MCF 10A (cell line): Measurements from ENCODE around the gene MED14. TPM values are rescaled to one million over a fixed set of nuclear protein-coding genes. Genes with fewer than 3 reads are reported as not detected.

ENCODE experiments used
- BruUV-seq: library from RNA; stranded (reverse); fragments of 400-500 nt; replicated peaks from 2 replicates; lab custom pipeline; 2021; lab: Mats Ljungman, UMichigan
- CTCF ChIA-PET: fragments of 300-600 bp; sonication (Branson Sonifier 250); formaldehyde crosslinking; extraction: SDS; loops from one replicate; lab custom pipeline; 2021; ENCODE audit warnings: antibody characterized with exemption, inconsistent platforms; lab: Yijun Ruan, JAX
- POLR2A ChIA-PET: fragments of 300-600, 350-650 bp; sonication (Branson Sonifier 250); formaldehyde crosslinking; extraction: SDS; loops from one replicate; lab custom pipeline; 2020; ENCODE audit warnings: antibody characterized with exemption, inconsistent platforms; lab: Yijun Ruan, JAX
- DNase-seq: peaks from one replicate; pipeline ENCODE4 v3.0.0-alpha.2; 2018; ENCODE audit not compliant: unreplicated experiment
- H3K27ac Mint-ChIP-seq: one replicate; pipeline ENCODE4 v1.8.0; 2022; ENCODE audit warnings: mild to moderate bottlenecking, low read depth, mixed read lengths; ENCODE audit not compliant: unreplicated experiment
- H3K27me3 Mint-ChIP-seq: one replicate; pipeline ENCODE4 v1.8.0; 2022; ENCODE audit warnings: mixed read lengths; ENCODE audit not compliant: insufficient read depth, unreplicated experiment
- H3K36me3 Mint-ChIP-seq: one replicate; pipeline ENCODE4 v1.8.0; 2022; ENCODE audit warnings: mild to moderate bottlenecking, moderate library complexity, mixed read lengths; ENCODE audit not compliant: insufficient read depth, unreplicated experiment
- H3K4me1 Mint-ChIP-seq: one replicate; pipeline ENCODE4 v1.8.0; 2022; ENCODE audit warnings: mixed read lengths; ENCODE audit not compliant: insufficient read depth, unreplicated experiment
- H3K4me3 Mint-ChIP-seq: one replicate; pipeline ENCODE4 v1.8.0; 2022; ENCODE audit warnings: mild to moderate bottlenecking, moderate library complexity, mixed read lengths; ENCODE audit not compliant: unreplicated experiment
- H3K9me3 Mint-ChIP-seq: one replicate; pipeline ENCODE4 v1.8.0; 2022; ENCODE audit warnings: mixed read lengths; ENCODE audit not compliant: unreplicated experiment
- intact Hi-C: fragments of 100-400 bp; cut with micrococcal nuclease; formaldehyde crosslinking; loops from 2 replicates; pipeline ENCODE4 v1.14.1; 2022
- total RNA-seq: library from RNA; stranded (reverse); gene quantifications from 2 replicates; pipeline ENCODE4 v1.2.3, GENCODE V29; 2022
- TF ChIP-seq, protein P1 (sequence below): fragments of 200-600 bp; IDR thresholded peaks from one replicate; pipeline ENCODE4 v1.8.0; 2022; ENCODE audit warnings: antibody characterized with exemption, mild to moderate bottlenecking; ENCODE audit not compliant: unreplicated experiment

Gene MED14
- total RNA-seq, 1 experiment from 2014 or later, result 36.4 TPM

GRCh38 chrX:40653535-40653934 is 81.8 kb downstream of the MED14 start:
- no peak overlapping the region for H3K27ac Mint-ChIP-seq
- BruUV-seq, result no TSS peak

DNA sequence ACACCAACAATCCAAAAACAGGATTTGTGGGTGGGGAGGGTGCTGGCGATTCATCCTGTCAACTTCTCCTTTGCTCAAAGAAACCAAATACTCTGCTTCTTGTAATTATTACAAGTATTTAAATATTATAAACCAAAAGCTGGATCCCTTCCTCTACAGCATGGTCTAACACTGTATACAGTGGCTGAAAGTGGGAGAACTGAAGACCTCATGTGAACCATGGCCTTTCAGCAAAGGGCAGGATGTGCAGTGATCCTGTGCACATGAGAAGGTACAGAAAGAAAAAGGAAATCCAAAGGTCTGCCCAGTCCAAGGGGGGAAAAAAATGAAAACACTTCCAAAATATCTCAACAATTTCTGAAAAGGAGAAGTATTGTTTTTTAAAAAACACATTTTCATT is 82.7 kb downstream of the MED14 start:
- intact Hi-C loops, result no loop called here
- no peak for DNase-seq
- H3K4me1 Mint-ChIP-seq, result no peaks in the 10 kb centered on the region
- TF ChIP-seq, protein P1, sequence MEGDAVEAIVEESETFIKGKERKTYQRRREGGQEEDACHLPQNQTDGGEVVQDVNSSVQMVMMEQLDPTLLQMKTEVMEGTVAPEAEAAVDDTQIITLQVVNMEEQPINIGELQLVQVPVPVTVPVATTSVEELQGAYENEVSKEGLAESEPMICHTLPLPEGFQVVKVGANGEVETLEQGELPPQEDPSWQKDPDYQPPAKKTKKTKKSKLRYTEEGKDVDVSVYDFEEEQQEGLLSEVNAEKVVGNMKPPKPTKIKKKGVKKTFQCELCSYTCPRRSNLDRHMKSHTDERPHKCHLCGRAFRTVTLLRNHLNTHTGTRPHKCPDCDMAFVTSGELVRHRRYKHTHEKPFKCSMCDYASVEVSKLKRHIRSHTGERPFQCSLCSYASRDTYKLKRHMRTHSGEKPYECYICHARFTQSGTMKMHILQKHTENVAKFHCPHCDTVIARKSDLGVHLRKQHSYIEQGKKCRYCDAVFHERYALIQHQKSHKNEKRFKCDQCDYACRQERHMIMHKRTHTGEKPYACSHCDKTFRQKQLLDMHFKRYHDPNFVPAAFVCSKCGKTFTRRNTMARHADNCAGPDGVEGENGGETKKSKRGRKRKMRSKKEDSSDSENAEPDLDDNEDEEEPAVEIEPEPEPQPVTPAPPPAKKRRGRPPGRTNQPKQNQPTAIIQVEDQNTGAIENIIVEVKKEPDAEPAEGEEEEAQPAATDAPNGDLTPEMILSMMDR, result no peak
- H3K9me3 Mint-ChIP-seq, result no peaks in the 10 kb centered on the region
- peaks cover 20% of the 10 kb centered on the region for H3K36me3 Mint-ChIP-seq
- no peak overlapping the region for H3K27ac Mint-ChIP-seq
- POLR2A ChIA-PET, result no interaction called here
- no peak overlapping the region for H3K4me3 Mint-ChIP-seq
- BruUV-seq, result no TSS peak
- CTCF ChIA-PET, result interaction anchor here (0.6 to 8.0 kb wide), 12 partner anchors 9 to 728 kb away, joined by 4 to 51 read pairs (median 6); no protein-coding TSS in a partner anchor
- peaks cover 17% of the 10 kb centered on the region for H3K27me3 Mint-ChIP-seq

More at GRCh38 chrX:40653535-40653934, 81.8 kb downstream of the MED14 start:
- TF ChIP-seq, protein P1, result no peak
- intact Hi-C loops, result no loop called here
- Mint-ChIP-seq H3K36me3 (peaks cover 22% of the 10 kb centered on the region), H3K4me3 (no peak overlapping the region), H3K4me1 (no peaks in the 10 kb centered on the region), H3K27me3 (peaks cover 17% of the 10 kb centered on the region), H3K9me3 (no peaks in the 10 kb centered on the region)
- CTCF ChIA-PET, result interaction anchor here (3.4 to 8.0 kb wide), 2 partner anchors 140 to 462 kb away, joined by 21 to 51 read pairs; no protein-coding TSS in a partner anchor
- POLR2A ChIA-PET, result no interaction called here
- DNase-seq, result no peak

DNA sequence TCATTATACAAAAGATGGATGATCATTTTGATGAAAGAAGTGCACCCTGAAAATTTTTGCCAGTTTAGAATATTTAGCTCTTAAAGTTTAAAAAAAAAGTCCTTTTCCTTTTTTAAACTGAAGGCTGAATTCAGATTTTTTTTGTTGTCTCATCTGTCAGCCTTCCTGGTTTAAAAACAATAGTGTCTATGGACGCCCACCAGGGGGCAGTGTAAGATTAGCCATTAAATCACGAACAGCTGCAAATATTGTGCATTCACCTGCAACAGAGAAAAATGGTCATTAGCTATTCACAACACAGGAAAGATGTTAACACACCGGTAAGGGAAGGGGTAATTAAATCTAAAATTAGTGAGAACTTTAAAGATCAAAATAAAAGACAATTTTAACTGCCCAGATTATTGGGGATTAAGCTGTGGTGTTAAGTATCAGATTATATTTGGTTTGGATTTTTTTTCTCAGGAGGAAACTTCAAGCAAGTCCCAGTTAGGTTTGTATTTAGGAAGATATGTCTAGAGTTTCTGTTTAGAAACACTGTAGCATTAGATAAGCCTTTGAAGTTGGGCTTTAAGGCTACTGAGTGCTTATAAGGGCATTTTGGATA is 83.6 kb downstream of the MED14 start:
- peak; percentile 79 for DNase-seq
- Mint-ChIP-seq H3K27me3 (peaks cover 17% of the 10 kb centered on the region), H3K9me3 (no peaks in the 10 kb centered on the region), H3K36me3 (peaks cover 15% of the 10 kb centered on the region), H3K4me3 (no peak overlapping the region), H3K4me1 (no peaks in the 10 kb centered on the region), H3K27ac (no peak overlapping the region)
- ChIA-PET CTCF (interaction anchor here (0.5 to 8.0 kb wide), 49 partner anchors 7 to 1203 kb away, joined by 3 to 51 read pairs (median 4); no protein-coding TSS in a partner anchor), POLR2A (interaction anchor here (0.7 kb wide), 1 partner anchor 1919 kb away, joined by 3 read pairs; no protein-coding TSS in a partner anchor)
- intact Hi-C loops, result loop anchor here (1.0 kb wide), 6 partner anchors 84 to 602 kb away; partner anchors contain the start of gene MED14
- TF ChIP-seq, protein P1, result peak; percentile 73
- BruUV-seq, result no TSS peak
